HepG2 (cell line): ENCODE data around the gene SP1. TPM values are rescaled to one million over a fixed set of nuclear protein-coding genes. Genes with fewer than 3 reads are reported as not detected.

ENCODE experiments used
- ATAC-seq: fragments of 200-7000 bp; cut with Tn5 transposase; 3 replicates; pipeline ENCODE4 v1.9.1; 2020; ENCODE audit warnings: mild to moderate bottlenecking, moderate library complexity
- BruUV-seq: library from RNA; stranded (reverse); fragments of 400-500 nt; replicated peaks from 2 replicates; lab custom pipeline; 2021; lab: Mats Ljungman, UMichigan
- CTCF ChIA-PET: fragments of 300-600 bp; formaldehyde crosslinking; extraction: SDS; loops from one replicate; lab custom pipeline; 2021; ENCODE audit warnings: low total read pairs, inconsistent platforms, low intra/inter-chr PET ratio; lab: Yijun Ruan, JAX
- POLR2A ChIA-PET: fragments of 350-600 bp; sonication (Branson Sonifier 250); formaldehyde crosslinking; loops from one replicate; lab custom pipeline; 2020; ENCODE audit warnings: antibody characterized with exemption, inconsistent platforms; lab: Yijun Ruan, JAX
- DNase-seq: peaks from one replicate; pipeline ENCODE4 v3.0.0-alpha.2; 2015; ENCODE audit warnings: low spot score
- FAIRE-seq: peaks from 3 replicates; lab custom pipeline; 2011; peaks lifted over from hg19 to GRCh38; lab: Jason Lieb, UNC
- H2AFZ ChIP-seq: one replicate; pipeline ENCODE4 v1.6.1; 2011; ENCODE audit warnings: low read length, inconsistent platforms
- H3K27ac ChIP-seq: fragments of 300-600 bp; 3 replicates; pipeline ENCODE4 v1.8.0; 2011; ENCODE audit warnings: mixed run types, mild to moderate bottlenecking, mixed read lengths, low read length, inconsistent platforms; ENCODE audit not compliant: insufficient read depth; ENCODE audit errors: extremely low read length
- H3K27me3 ChIP-seq, 2 experiments: fragments of 200-600 bp in 1 of 2; 2 replicates in 1 of 2; 3 replicates in 1 of 2; pipeline versions ENCODE4 v1.6.0 to v1.8.0; 2011; ENCODE audit warnings: low read length in 2 of 2, mild to moderate bottlenecking in 2 of 2, moderate library complexity in 2 of 2, inconsistent platforms in 1 of 2; ENCODE audit not compliant: insufficient read depth in 2 of 2, control insufficient read depth in 1 of 2
- H3K36me3 ChIP-seq, 2 experiments: fragments of 200-600 bp in 1 of 2; replicated peaks in 1 of 2; 2 replicates in 1 of 2; 3 replicates in 1 of 2; pipeline versions ENCODE4 v1.5.1 to v1.8.0; 2011; ENCODE audit warnings: low read length in 2 of 2, inconsistent platforms in 1 of 2; ENCODE audit not compliant: insufficient read depth in 2 of 2, control insufficient read depth in 1 of 2
- H3K4me1 ChIP-seq: 2 replicates; pipeline ENCODE4 v1.5.1; 2012; ENCODE audit warnings: low read length, inconsistent platforms; ENCODE audit not compliant: insufficient read depth
- H3K4me2 ChIP-seq: 2 replicates; pipeline ENCODE4 v1.6.0; 2011; ENCODE audit warnings: low read depth, low read length, inconsistent platforms
- H3K4me3 ChIP-seq, 3 experiments: fragments of 200-600 bp in 1 of 3; sonication (generic), shearing (Covaris generic) in 1 of 3; replicated peaks in 1 of 3; 2 replicates each; pipeline ENCODE4 v1.5.1; 2011 to 2016; ENCODE audit warnings: low read length in 3 of 3, inconsistent platforms in 2 of 3, low read depth in 2 of 3, mild to moderate bottlenecking in 2 of 3, control low read depth in 1 of 3, mixed read lengths in 1 of 3; ENCODE audit not compliant: insufficient read depth in 1 of 3
- H3K79me2 ChIP-seq: one replicate; pipeline ENCODE4 v1.6.1; 2011; ENCODE audit warnings: low read length, inconsistent platforms; ENCODE audit not compliant: insufficient read depth
- H3K9ac ChIP-seq: 2 replicates; pipeline ENCODE4 v1.6.0; 2011; ENCODE audit warnings: mild to moderate bottlenecking, low read depth, low read length, inconsistent platforms; ENCODE audit not compliant: insufficient read depth
- H3K9me3 ChIP-seq: 2 replicates; pipeline ENCODE4 v1.5.1; 2012; ENCODE audit warnings: mild to moderate bottlenecking, low read length
- H4K20me1 ChIP-seq: 2 replicates; pipeline ENCODE4 v1.6.0; 2011; ENCODE audit warnings: inconsistent platforms, mild to moderate bottlenecking, low read length, moderate library complexity; ENCODE audit not compliant: insufficient read depth
- FOXA3 ChIP-seq: IDR thresholded peaks from 2 replicates; pipeline ENCODE4 v1.6.1; 2016; ENCODE audit warnings: missing genetic modification reagents, missing compliant biosample characterization
- HDAC1 ChIP-seq: sonication (generic); formaldehyde crosslinking; IDR thresholded peaks from 2 replicates; pipeline ENCODE4 v1.5.1; 2020; ENCODE audit warnings: mild to moderate bottlenecking, missing genetic modification reagents
- MIER3 ChIP-seq: IDR thresholded peaks from 2 replicates; pipeline ENCODE4 v1.6.1; 2016; ENCODE audit warnings: missing compliant biosample characterization, borderline replicate concordance
- MXD1 ChIP-seq: sonication (generic); formaldehyde crosslinking; IDR thresholded peaks from 2 replicates; pipeline ENCODE4 v1.4.0; 2020; ENCODE audit warnings: mild to moderate bottlenecking, missing genetic modification reagents
- POLR2AphosphoS2 ChIP-seq: IDR thresholded peaks from 2 replicates; pipeline ENCODE4 v1.6.1; 2011; ENCODE audit warnings: low read depth, low read length, improper control_type of control experiment
- REL ChIP-seq: sonication (generic); formaldehyde crosslinking; conservative IDR thresholded peaks from 2 replicates; pipeline ENCODE4 v1.8.0; 2022; ENCODE audit warnings: mild to moderate bottlenecking, missing genetic modification reagents, moderate library complexity
- SNAI1 ChIP-seq: sonication (generic); formaldehyde crosslinking; IDR thresholded peaks from 2 replicates; pipeline ENCODE4 v1.5.0; 2020; ENCODE audit warnings: mild to moderate bottlenecking, missing genetic modification reagents, borderline replicate concordance
- ZNF737 ChIP-seq: sonication (generic); formaldehyde crosslinking; IDR thresholded peaks from 2 replicates; pipeline ENCODE4 v1.5.0; 2020; ENCODE audit warnings: missing genetic modification reagents, mild to moderate bottlenecking, borderline replicate concordance
- WGBS: methylation state at CpG from one replicate; pipeline ENCODE4 v1.1.6; 2017; ENCODE audit warnings: low lambda C conversion rate; 5-methylcytosine and 5-hydroxymethylcytosine counted together
- in situ Hi-C: cut with HindIII; loops from 2 replicates; pipeline ENCODE4 v1.10.0; 2017; ENCODE audit warnings: low pct_unique_long_range_greater_than_20kb; ENCODE audit not compliant: extremely low pct_ligation_motif_present
- intact Hi-C: fragments of 100-400 bp; cut with micrococcal nuclease; formaldehyde crosslinking; loops from one replicate; pipeline ENCODE4 v1.10.0; 2022; ENCODE audit not compliant: unreplicated experiment
- polyA plus RNA-seq, 8 experiments: library from polyadenylated mRNA; depleted of rRNA in 3 of 8; stranded (reverse) in 7 of 8; unstranded in 1 of 8; fragments of >200 nt; fragmentation: Illumina TruSeq in 4 of 8; extraction: Trizol in 4 of 8; gene quantifications; 2 replicates each; pipeline versions ENCODE4 v1.2.1 to v1.2.3, GENCODE V29; 2011 to 2016; ENCODE audit warnings: low read depth in 4 of 8, missing spikeins in 1 of 8, mixed read lengths in 1 of 8; ENCODE audit not compliant: insufficient read depth in 1 of 8
- total RNA-seq, 5 experiments: library from RNA; depleted of rRNA; stranded (reverse); fragments of >200 nt; fragmentation: Illumina TruSeq; extraction: Trizol; gene quantifications; 2 replicates each; pipeline ENCODE4 v1.2.3, GENCODE V29; 2016; ENCODE audit warnings: low read depth in 1 of 5
- TF ChIP-seq, protein P1 (sequence below): sonication (generic); formaldehyde crosslinking; IDR thresholded peaks from 2 replicates; pipeline ENCODE4 v1.4.0; 2020; ENCODE audit warnings: mild to moderate bottlenecking, low read depth, missing genetic modification reagents
- TF ChIP-seq, protein P2 (sequence below): sonication (generic); formaldehyde crosslinking; IDR thresholded peaks from 2 replicates; pipeline ENCODE4 v1.5.0; 2020; ENCODE audit warnings: mild to moderate bottlenecking, missing genetic modification reagents
- TF ChIP-seq, protein P3 (sequence below): sonication (generic); formaldehyde crosslinking; conservative IDR thresholded peaks from 2 replicates; pipeline ENCODE4 v1.4.0; 2020; ENCODE audit warnings: missing genetic modification reagents
- TF ChIP-seq, protein P4 (sequence below): IDR thresholded peaks from 2 replicates; pipeline ENCODE4 v1.6.1; 2016; ENCODE audit warnings: missing genetic modification reagents, missing compliant biosample characterization

Gene SP1
- total and polyA plus RNA-seq, 2 of the 13 experiments (the other 11 are each of a cell fraction or from before 2014, with no cell fraction given): 26.5 to 27.5 TPM

- 3% methylated on average over 10 of the region's 11 CpGs for WGBS
Observed at GRCh38 chr12:53338017-53338416, 42.0 kb upstream of the SP1 start.

GRCh38 chr12:53338916-53339315, 41.1 kb upstream of the SP1 start:
- no peak overlapping the region for H3K4me2 ChIP-seq
- no peak overlapping the region for H3K9ac ChIP-seq
- DNase-seq (no peak), FAIRE-seq (no peak), ATAC-seq (no peak)
- H2AFZ ChIP-seq: no peak overlapping the region
- BruUV-seq: no TSS peak
- in situ Hi-C loops: no loop called here
- peaks cover 7 to 68% of the 10 kb centered on the region in 2 experiments for H3K27me3 ChIP-seq
- H3K27ac ChIP-seq: no peak overlapping the region
- H3K36me3 ChIP-seq: no peaks in the 10 kb centered on the region
- POLR2A ChIA-PET: no interaction called here
- H4K20me1 ChIP-seq: no peaks in the 10 kb centered on the region
- H3K79me2 ChIP-seq: no peaks in the 10 kb centered on the region
- CTCF ChIA-PET: no interaction called here
- H3K4me1 ChIP-seq: no peaks in the 10 kb centered on the region
- no CpG with 5 or more reads among the region's 6 CpGs for WGBS
- no peak overlapping the region for H3K4me3 ChIP-seq
- intact Hi-C loops: no loop called here
- H3K9me3 ChIP-seq: no peaks in the 10 kb centered on the region
- TF ChIP-seq, protein P1, sequence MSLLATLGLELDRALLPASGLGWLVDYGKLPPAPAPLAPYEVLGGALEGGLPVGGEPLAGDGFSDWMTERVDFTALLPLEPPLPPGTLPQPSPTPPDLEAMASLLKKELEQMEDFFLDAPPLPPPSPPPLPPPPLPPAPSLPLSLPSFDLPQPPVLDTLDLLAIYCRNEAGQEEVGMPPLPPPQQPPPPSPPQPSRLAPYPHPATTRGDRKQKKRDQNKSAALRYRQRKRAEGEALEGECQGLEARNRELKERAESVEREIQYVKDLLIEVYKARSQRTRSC (CRISPR knock-in tag): no peak
- TF ChIP-seq, protein P2, sequence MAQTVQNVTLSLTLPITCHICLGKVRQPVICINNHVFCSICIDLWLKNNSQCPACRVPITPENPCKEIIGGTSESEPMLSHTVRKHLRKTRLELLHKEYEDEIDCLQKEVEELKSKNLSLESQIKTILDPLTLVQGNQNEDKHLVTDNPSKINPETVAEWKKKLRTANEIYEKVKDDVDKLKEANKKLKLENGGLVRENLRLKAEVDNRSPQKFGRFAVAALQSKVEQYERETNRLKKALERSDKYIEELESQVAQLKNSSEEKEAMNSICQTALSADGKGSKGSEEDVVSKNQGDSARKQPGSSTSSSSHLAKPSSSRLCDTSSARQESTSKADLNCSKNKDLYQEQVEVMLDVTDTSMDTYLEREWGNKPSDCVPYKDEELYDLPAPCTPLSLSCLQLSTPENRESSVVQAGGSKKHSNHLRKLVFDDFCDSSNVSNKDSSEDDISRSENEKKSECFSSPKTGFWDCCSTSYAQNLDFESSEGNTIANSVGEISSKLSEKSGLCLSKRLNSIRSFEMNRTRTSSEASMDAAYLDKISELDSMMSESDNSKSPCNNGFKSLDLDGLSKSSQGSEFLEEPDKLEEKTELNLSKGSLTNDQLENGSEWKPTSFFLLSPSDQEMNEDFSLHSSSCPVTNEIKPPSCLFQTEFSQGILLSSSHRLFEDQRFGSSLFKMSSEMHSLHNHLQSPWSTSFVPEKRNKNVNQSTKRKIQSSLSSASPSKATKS (CRISPR knock-in tag): no peak
- TF ChIP-seq REL (CRISPR knock-in tag): no peak
- TF ChIP-seq, protein P3, sequence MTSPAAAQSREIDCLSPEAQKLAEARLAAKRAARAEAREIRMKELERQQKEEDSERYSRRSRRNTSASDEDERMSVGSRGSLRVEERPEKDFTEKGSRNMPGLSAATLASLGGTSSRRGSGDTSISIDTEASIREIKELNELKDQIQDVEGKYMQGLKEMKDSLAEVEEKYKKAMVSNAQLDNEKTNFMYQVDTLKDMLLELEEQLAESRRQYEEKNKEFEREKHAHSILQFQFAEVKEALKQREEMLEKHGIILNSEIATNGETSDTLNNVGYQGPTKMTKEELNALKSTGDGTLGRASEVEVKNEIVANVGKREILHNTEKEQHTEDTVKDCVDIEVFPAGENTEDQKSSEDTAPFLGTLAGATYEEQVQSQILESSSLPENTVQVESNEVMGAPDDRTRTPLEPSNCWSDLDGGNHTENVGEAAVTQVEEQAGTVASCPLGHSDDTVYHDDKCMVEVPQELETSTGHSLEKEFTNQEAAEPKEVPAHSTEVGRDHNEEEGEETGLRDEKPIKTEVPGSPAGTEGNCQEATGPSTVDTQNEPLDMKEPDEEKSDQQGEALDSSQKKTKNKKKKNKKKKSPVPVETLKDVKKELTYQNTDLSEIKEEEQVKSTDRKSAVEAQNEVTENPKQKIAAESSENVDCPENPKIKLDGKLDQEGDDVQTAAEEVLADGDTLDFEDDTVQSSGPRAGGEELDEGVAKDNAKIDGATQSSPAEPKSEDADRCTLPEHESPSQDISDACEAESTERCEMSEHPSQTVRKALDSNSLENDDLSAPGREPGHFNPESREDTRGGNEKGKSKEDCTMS (CRISPR knock-in tag): no peak
- no peak for TF ChIP-seq ZNF737 (CRISPR knock-in tag)
- no peak for TF ChIP-seq SNAI1
- TF ChIP-seq FOXA3: no peak
- TF ChIP-seq MIER3 (CRISPR knock-in tag): no peak
- no peak for TF ChIP-seq MXD1 (CRISPR knock-in tag)
- no peak for TF ChIP-seq POLR2AphosphoS2
- TF ChIP-seq HDAC1 (CRISPR knock-in tag): no peak

More at GRCh38 chr12:53338017-53338416, 42.0 kb upstream of the SP1 start:
- no peaks in the 10 kb centered on the region for H3K4me1 ChIP-seq
- H3K4me3 ChIP-seq: no peak overlapping the region
- FAIRE-seq: no peak
- ChIA-PET POLR2A (no interaction called here), CTCF (no interaction called here)
- no peaks in the 10 kb centered on the region for H4K20me1 ChIP-seq
- H2AFZ ChIP-seq: no peak overlapping the region
- in situ Hi-C loops: no loop called here
- no peak overlapping the region for H3K27ac ChIP-seq
- intact Hi-C loops: no loop called here
- H3K4me2 ChIP-seq: no peak overlapping the region
- no TSS peak for BruUV-seq
- H3K36me3 ChIP-seq: no peaks in the 10 kb centered on the region
- TF ChIP-seq, protein P4, sequence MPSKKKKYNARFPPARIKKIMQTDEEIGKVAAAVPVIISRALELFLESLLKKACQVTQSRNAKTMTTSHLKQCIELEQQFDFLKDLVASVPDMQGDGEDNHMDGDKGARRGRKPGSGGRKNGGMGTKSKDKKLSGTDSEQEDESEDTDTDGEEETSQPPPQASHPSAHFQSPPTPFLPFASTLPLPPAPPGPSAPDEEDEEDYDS (CRISPR knock-in tag): no peak
- no peaks in the 10 kb centered on the region for H3K79me2 ChIP-seq
- H3K9ac ChIP-seq: no peak overlapping the region
- DNase-seq: no peak
- H3K9me3 ChIP-seq: no peaks in the 10 kb centered on the region
- peaks cover 9 to 67% of the 10 kb centered on the region in 2 experiments for H3K27me3 ChIP-seq
- no peak for ATAC-seq
